ENCODE results near the gene CYSRT1.
A peak's percentile ranks its signal among the peaks of the same experiment; 100 is the strongest.

CYSRT1 gene

DNA sequence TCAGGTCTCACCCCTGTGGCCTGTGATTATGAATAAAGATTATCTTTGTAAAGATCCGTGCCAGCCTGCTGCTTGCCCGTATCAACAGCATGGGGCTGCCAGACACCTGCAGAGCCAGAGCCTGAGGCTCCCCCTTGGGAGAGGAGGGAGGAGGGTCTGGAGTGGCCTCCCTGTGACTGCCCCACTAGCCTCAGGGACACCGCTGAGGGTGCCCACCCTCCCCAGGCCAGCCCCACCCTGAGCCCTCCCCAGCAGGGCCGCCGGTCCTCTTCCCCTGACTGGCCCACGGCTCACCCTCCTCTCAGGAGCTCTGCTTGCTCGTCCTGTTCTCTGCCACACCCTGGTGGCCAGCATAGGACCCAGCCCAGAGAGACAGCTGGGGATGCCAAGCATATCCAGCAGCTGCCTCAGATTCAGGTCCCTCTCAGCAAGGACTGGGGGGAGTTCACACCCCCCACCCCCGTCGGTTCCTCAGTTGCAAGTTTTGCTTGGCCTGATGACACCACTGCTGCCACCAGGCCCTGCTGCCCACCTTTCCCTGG, 34.6 kb upstream of the CYSRT1 start:
- no peak for DNase-seq (ENCODE audit: low spot score)

DNA sequence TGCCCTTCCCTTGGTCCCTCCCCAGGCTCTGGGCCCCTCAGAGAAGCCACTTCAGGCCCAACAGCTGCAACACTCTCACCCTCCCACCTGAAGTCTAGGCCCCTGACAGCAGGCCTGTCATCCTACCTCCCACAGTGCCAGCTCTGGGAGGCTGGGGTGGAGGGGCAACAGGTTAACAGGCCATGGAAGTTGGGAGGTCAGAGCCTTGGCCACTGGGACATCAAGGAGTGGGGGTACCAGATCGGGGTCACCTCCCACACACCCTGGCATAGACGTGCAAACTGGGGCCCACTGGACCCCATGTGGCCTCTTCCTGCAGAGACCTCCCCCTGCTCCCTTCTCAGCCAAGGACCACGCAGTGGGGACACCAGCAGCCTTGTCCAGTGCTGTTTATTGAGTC, 33.7 kb upstream of the CYSRT1 start:
- DNase-seq (ENCODE audit: low spot score): no peak

DNA sequence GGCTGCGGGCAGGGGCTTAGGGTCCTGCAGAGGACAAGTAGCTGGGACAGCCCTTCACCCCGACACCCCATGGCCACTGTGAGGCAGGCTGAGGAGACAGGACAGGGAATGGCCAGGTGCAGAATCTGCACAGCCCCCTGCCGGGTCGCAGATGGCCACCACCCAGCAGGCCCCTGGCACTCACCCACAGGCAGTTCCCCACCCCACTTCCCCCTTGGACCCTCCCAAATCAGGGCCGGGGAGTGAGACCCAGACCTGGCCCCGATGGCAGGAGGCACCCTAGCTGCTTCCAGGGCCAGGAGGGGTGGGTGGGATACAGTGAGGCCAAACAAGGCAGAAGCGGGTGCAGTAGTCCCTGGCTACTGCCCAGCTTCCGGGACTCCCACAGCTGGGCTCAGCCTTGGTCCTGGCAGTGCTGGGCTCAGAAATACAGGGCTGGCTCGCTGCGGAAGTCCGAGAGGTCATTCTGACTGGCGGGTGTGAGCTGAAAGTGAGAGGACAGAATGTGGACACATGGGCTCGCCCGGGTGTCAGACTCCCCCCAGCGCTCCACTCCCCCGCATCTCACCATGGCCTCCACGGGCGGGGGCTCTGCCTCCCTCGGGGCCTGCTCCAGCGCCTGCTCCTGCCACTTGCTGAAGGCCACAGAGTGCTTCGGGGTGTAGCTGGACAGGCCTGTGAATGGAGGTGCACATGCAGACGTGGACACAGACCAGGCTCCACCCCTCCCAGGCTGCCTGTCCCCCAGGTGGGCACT, 33.1 kb upstream of the CYSRT1 start:
- no peak for DNase-seq (ENCODE audit: low spot score)

DNA sequence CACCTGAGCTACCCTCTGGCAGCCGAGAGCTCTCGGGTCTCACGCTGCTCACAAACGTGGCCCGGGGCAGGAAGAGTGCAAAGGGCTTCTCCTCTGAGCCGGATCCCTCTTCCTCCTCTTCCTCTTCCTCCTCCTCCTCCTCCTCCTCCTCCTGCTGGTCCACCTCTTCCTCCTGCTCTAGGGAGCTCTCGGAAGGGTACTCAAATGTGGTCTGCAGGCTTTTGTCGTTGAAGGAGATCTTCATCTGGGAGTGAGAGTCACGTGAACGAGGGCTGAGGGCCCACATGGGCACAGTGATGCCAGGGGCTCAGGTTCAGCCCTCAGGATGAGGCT, 32.6 kb upstream of the CYSRT1 start:
- no peak for DNase-seq (ENCODE audit: low spot score)

DNA sequence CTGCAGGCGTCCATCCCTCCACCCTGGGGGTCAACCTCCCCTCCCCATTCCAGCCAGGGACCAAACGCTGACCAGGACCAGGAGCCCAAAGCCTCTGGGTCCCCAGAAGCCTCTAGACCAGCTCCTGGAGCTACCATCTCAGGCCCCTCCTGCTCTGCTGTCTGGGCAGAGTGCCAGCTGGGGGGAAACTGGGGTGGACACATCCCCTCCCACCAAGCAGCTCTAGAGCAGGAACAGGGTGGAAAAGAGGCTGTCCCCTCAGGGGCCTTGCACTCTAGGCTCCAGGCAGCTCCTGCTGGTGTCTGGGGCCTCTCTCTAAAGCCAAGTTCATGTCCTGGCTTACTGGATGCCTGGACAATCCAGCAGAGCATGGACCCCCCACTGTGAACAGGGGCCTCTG, 32.1 kb upstream of the CYSRT1 start:
- no peak for DNase-seq (ENCODE audit: low spot score)

DNA sequence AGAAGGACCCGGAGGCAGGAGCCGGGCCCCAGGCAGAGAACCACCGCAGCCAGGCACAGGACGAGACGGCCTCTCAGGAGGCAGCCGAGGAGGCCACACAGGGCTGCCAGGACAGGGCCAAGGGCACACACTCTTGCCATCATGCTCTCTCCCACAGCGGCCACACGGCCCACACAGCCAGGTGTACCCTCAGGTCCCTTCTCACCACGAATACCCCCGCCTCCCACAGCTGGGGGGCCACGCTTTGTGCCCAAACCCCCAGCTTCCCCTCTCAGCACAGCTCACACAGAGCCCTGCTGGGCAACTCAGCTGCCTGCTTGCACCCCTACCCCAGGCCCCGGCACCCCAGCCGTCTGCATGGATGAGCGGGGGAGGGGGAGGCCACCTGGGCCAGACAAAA, 31.2 kb upstream of the CYSRT1 start:
- DNase-seq (ENCODE audit: low spot score): no peak

DNA sequence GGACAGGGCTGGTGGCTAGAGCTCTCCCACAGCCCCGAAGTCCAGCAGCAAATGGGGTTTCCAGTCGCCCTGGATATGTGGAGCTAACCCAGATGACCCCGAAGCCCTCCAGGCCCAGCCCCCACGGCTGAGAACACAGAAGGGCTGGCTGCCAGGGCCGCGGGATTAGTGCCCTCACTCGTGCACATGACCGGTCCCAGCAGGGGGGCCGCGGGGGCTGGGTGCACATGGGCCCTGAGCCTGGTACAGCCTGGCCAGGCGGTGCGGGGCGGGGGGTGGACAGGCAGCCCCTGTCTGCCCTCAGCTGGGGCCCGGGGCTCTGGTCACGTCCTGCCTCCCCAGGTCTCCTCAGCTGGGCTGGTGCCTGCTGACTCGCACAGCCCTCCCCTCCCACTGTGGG, 30.6 kb upstream of the CYSRT1 start:
- no peak for DNase-seq (ENCODE audit: low spot score)

DNA sequence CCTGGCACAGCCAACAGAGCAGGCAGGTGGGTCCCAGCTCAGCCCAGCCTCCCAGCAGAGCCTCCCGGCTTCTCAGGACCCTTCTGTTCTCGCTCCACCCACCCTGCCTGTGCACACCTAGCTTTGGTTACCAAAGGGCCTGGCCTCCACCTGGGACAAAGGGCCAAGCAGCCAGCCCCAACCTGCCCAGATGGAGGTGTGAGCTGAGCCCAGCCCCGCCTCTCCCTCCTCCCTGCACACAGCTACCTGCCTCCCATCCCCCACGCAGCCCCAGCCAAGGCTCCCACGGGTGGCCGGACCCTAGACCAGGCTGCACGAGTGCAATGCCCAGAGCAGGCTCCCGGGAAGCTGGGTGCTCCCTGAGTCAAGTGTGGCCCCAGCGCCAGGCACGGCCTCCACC, 30.1 kb upstream of the CYSRT1 start:
- no peak for DNase-seq (ENCODE audit: low spot score)

DNA sequence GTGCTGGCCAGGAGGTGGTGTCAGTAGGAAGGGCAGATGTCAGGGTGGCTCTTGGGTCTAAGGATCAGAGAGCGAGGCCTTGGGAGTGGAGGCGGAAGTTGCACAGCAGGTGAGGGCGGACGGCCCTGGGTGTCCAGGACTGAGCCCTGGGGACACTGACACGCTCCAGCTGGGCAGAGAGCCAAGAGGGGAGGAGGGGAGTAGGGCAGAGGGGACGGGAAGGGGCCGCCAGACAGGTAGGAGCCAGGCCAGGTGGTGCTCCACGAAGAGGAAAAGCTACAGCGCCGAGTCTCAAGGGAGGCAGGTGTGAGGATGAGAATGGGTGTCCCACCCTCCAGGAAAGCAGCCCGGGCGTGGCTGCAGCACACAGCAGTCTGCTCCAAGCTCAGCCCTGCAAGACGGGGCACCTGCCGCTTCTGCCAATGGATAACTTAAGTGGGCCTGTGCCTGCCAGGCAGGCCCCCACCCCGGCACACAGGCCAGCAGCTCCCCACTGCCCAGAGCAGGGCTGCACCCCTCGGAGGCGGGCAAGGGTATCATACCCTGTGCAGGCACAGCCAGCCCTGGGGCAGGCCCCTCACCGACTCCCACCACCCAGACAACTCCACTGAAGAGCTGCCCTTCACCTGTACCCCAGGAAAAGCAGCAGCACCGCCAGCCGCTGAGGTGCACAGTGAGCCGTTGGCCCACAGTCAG, 29.3 kb upstream of the CYSRT1 start:
- DNase-seq (ENCODE audit: low spot score): no peak

DNA sequence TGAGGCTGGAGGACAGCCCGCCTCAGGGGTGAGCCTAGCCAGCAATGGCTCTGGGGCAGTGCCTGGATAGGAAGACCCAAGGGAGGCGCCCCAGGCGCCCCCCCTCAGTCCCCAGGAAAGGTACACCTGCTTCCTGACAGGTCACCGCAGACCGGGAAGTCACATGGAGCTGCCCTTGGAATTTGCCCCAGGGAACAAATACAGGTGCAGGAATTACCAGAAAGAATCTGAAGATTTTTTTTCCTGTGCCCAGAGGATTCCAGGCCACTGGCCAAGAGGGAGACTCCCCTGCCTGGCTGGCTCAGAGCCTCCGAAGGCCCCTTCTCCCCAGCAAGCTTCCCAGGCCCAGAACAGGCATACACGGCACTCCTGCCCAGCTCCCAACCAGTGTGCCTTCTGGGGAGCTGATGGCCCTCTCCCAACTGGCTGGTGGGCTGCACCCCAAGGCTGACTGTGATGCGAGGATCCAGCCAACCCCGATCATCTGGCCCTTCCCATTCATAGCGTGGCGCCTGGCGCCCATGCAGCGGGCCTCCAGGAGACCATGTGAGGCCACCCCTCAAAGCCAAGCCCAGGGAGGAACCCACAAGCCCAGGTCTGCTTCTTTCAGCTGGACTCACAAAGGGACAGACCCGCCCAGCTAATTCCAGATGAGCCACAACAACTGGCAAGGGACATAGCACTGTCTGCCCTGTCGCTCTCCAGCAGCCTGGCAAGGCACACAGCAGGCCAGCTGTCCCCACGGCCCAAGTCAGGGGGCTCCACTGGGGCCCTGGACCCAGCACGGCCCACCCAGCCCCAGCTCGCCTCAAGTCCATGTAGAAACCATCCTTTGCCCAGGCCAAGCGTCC, 26.7 kb upstream of the CYSRT1 start:
- no peak for DNase-seq (ENCODE audit: low spot score)

DNA sequence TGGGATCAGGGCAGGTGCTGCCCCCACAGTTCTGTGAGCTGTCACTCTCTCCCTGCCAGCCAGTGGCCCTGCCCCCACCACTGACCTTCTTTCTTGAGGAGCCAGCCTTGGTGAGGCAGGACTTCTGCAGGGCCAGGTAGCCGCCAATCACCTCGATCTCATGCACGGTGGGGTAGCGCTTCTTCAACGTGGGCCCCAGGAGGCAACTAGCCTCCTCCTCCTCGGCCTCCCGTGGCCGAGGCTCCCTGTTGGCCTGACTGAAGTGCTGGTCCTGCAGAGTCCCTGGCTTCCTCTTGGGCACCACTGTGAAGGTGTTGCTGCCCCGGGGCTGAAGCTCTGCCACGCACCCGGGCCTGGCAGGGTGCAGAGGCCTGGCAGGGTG, 26.1 kb upstream of the CYSRT1 start:
- DNase-seq (ENCODE audit: low spot score): no peak

DNA sequence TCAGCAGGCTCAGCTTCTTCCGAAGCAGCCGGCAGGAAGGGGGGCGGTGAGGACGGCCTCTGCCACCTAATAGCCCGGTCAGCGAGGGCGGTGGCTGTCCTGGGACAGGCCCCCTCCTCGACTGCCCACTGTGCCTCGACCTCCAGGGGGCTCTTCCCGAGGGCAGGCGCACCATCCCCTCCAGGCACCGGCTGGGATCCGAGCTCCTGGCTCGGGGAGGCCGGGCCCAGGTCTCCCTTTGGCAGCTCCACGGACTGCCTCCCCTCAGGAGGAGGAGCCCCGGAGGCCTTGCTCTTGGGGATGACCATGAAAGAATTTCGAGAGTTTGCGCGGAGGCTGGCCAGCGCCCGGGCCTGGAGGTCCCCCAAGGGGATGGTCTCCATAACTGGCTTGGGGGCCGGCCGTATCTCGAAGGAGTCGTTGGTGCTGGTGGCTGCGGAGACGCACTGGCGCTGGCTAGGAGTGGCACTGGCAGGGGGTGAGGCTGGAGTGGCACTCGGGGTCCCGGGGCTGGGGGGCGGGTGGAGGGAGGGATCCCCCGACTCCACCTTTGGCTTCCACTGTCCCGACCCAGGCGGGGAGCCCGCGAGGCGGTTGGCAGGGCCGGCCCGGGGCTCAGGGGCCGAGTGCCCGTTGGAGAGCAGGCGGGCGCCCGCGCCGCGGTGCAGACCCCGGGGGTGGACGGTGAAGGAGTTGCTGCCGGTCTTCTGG, 25.4 kb upstream of the CYSRT1 start:
- no peak for DNase-seq (ENCODE audit: low spot score)

DNA sequence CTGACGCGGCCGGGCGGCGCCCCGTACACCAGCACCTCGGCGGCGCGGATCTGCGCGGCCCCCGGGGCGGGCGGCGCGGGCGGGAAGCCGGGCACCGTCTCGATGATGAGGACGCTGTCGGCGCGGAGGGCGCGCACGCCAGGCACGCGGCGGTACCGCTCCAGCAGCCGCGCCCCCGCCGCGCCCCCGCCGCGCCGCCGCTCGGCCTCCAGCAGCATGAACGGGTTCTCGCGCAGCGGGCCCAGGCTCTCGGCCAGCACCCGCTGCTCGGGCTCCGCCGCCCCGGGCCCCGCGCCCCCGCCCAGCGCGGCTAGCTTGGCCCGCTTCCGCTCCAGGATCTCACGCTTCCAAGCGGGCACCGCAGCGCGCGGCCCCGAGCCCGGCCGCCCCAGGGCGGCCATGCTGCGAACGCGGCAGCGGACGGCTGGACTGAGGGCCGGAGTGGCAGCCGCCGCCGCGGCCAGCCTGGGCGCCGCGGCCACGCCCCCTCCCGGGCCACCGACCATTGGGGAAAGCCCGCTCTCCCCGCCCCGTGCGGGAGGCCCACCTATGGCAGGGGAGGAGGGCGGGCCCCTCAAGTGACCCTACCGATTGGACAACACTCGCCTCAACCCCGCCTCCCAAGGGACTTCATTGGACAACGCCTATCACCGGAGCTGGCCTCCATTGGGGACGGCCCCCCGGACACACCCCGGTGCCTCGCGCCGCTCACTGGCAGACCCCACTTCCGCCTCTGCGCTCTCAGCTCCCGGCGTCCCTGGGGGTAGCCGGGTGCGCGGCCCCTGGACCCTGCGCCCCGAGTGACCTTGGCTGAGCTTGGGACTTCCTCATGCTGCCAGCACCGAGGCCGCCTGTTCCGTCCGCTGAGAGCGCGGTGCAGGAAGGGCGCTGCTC, 24.4 kb upstream of the CYSRT1 start, which contains the start of gene TPRN:
Gene TPRN (minus strand): TSS at position 431 of the 894 bp plus-strand sequence. CDS start 30 bp downstream, at position 401.
- DNase-seq (ENCODE audit: low spot score): peak; percentile 99

DNA sequence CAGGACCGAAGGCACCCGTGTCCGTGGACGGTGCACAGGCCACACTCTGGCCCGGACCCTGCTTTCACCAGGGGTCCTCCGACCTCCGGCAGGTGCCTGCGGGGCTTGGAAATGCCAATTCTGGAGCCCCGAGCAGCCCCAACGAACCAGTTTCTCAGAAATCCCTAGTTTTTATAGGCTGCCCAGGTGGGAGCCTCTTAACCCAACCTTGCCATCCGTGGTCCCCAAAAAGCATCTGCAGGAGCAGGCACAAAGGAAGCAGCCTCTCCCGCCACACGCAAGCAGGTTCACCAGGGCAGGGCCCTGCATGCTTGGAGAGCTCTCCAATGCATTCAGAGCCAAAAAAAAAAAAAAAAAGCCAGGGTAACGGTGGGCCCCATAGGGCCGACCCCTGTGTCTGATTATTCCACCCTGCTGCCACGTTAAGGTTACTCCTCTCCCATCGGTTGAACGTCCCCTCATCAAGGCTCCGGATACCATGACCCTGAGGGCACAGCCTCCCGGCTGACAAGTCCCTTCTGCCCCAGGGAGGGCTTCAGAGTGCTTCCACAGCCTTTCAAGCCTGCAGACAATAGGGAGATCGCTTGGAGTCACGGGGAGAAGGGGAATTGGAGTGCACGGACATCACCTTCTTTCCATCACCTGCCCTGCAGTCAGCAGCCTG, 23.6 kb upstream of the CYSRT1 start:
- no peak for DNase-seq (ENCODE audit: low spot score)

DNA sequence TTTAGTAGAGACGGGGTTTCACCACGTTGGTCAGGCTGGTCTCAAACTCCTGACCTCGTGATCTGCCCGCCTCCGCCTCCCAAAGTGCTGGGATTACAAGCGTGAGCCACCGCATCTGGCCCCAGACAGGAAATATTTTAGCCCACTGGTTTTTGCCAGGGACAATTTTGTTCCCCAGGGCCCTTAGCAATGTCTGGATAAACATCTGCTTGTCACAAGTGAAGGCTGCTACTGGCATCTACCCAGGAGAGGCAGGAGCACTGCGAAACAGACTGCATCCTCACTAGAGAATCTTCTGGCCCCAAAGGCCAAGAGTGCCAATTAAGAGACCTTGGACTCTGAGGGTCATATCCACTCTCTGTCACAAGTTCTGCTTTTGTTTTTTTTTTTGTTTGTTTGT, 22.0 kb upstream of the CYSRT1 start:
- no peak for DNase-seq (ENCODE audit: low spot score)

DNA sequence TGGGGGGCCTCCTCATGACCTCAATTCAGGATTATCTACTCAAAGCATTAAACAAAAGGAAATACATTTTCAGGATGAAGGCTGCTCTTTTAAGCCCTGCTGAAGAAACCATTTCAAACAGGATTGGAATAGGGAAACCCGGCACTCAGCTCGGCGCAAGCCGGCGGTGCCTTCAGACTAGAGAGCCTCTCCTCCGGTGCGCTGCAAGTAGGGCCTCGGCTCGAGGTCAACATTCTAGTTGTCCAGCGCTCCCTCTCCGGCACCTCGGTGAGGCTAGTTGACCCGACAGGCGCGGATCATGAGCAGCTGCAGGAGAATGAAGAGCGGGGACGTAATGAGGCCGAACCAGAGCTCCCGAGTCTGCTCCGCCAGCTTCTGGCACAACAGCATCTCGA, 20.2 kb upstream of the CYSRT1 start:
- DNase-seq (ENCODE audit: low spot score): no peak

DNA sequence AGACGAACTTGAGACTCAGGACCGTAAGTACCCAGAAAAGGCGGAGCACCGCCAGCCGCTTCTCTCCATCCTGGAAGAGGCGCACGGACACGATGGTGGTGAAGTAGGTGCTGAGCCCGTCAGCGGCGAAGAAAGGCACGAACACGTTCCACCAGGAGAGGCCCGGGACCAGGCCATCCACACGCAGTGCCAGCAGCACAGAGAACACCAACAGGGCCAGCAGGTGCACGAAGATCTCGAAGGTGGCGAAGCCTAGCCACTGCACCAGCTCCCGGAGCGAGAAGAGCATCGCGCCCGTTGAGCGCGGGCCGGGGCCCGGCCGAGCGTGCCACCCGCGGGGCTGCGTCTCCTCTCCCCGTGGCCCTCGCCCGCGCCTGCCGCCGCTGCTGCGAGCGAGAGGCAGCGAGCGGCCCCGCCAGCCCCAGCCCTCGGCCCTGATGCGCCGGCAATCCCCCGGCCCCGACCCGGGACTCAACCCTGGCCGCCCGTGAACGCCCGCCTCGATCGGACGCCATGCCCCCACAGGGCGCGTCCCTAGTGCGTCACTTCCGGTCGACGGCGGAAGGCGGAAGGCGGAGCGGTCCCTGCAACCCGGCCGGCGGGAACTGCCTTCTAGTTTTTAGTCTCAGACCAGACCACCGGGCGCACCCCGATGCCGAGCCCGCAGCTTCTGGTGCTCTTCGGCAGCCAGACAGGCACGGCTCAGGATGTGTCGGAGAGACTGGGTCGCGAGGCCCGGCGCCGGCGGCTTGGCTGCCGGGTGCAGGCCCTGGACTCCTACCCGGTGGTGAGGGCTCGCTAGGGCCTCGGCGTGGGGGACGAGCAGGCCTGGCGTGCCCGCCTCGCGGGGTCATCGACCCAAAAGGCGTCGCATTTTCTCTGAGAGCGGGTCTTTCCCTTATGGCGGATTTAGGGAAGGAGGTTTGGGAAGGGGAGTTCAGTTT, 19.6 kb upstream of the CYSRT1 start, which contains the start of the genes NDOR1 and TMEM203:
Gene NDOR1 (plus strand): TSS at position 575 of the 944 bp plus-strand sequence. CDS start 78 bp downstream, at position 653.
Gene TMEM203 (minus strand): TSS at position 523 of the 944 bp plus-strand sequence. CDS start 234 bp downstream, at position 289.
- peak; percentile 97 for DNase-seq (ENCODE audit: low spot score)

DNA sequence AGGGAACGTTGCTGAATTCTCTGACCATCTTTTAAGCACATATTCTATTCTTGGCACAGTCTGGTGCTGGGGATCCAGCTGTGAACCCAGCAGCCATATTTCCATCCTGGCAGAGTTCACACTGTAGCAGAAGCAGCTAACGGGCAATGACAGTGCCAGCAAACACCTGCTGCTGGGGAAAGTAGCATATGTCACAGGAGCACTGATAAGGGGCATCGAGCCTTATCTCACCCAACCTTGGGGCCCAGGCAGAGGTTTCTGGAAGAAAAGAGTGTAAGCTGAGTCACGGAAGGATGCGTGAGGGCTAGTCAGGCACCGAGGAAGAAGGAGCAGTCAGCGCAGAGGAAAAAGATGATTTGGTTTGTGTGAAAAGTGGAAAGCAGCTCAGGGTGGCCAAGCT, 18.4 kb upstream of the CYSRT1 start:
- DNase-seq (ENCODE audit: low spot score): no peak

DNA sequence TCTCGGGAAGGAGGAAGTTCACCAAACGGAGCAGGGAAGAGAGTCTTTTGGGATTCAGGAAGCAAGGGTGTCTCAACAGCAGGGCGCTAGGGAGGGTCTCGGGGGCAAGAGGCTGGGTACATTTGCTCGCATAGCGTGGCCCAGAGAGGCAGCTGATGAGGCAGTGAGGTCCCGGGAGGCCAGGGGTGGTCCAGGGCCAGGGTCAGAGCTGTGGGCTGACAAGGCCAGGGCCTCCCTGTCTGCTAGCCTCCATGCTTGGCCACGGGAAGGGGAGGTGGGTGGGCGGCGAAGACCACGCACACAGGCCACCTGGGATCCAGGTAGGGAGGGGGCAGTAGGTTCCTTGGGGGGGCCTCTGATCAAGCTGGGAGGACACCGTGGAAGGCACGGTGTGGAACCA, 13.4 kb upstream of the CYSRT1 start:
- no peak for DNase-seq (ENCODE audit: low spot score)

All from ecto neural progenitor cell (in vitro differentiated cells).